ENCODE results near the gene CBARP.
A peak's percentile ranks its signal among the peaks of the same experiment; 100 is the strongest.

CBARP gene

DNA sequence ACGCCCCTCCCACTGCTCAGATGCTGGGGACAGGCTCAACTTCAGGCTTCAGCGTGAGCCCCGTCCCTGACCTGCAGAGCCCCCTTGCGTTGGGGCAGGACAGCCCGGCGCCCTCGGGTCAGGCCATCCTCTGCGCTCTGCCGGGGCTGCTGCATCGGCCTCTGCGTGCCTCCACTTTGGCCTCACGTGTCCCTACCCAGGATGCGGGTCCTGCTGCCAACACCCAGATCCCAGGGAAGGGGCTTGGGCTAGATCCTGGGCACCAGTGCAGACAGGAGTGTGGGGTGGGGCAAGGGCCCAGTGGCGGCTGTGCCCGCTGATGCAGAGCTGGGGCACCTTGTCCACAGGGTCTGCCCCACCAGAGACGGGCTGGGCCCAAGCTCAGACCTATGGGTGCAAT is 13.0 kb downstream of the CBARP start:
- TF ChIP-seq, protein P1, sequence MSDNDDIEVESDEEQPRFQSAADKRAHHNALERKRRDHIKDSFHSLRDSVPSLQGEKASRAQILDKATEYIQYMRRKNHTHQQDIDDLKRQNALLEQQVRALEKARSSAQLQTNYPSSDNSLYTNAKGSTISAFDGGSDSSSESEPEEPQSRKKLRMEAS (IDR thresholded peaks at IDR 0.05; ENCODE audit: low read depth, low read length), result no peak
- TF ChIP-seq POLR2A (IDR thresholded peaks at IDR 0.05; ENCODE audit: extremely low read depth, insufficient read length) (no peak), MYC (IDR thresholded peaks at IDR 0.05; ENCODE audit: low read depth, low read length) (no peak)
- TF ChIP-seq, protein P2, sequence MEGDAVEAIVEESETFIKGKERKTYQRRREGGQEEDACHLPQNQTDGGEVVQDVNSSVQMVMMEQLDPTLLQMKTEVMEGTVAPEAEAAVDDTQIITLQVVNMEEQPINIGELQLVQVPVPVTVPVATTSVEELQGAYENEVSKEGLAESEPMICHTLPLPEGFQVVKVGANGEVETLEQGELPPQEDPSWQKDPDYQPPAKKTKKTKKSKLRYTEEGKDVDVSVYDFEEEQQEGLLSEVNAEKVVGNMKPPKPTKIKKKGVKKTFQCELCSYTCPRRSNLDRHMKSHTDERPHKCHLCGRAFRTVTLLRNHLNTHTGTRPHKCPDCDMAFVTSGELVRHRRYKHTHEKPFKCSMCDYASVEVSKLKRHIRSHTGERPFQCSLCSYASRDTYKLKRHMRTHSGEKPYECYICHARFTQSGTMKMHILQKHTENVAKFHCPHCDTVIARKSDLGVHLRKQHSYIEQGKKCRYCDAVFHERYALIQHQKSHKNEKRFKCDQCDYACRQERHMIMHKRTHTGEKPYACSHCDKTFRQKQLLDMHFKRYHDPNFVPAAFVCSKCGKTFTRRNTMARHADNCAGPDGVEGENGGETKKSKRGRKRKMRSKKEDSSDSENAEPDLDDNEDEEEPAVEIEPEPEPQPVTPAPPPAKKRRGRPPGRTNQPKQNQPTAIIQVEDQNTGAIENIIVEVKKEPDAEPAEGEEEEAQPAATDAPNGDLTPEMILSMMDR (IDR thresholded peaks at IDR 0.05; ENCODE audit: low read depth, low read length), result no peak
- no peak for DNase-seq (ENCODE audit: low read depth)
- no peak overlapping the region for H3K4me3 ChIP-seq (ENCODE audit: low read depth, low read length)

DNA sequence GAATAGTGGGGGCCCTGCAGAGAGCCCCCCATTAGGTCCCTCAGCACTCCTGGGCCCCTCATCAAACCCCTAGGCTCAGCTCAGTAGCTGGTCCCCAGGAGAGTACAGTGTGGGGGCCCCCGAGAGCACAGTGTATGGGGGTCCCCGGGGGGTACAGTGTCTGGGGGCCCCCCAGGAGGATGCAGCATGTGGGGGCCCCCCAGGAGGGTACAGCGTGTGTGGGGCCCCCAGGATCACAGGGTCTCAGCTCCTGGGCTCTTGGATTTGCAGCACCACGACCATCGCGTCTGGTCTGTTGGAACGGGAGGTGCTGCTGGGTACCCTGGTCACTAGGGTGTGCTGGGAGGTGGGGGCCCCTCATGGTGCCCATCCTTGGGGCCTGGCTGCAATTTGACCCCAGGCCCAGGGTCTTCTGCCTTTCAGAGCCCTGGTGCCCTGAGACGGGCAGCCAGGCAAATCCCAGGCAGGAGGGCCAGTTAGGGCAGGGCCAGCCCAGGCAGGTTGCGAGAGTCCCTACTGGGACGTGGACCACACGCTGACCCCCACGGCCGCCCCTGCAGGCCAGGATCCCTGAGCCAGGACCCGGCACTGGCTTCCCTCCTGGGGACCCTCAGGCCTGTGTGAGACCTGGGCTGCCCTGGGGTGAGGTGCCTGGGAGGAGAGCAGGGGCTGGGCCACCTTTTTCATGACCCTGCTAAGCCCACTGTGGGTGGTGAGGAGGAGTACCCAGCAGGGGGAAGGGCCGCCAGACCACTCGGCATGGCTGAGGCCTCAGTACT is 13.6 kb downstream of the CBARP start:
- no peak overlapping the region for H3K4me3 ChIP-seq (ENCODE audit: low read depth, low read length)
- no peak for DNase-seq (ENCODE audit: low read depth)
- TF ChIP-seq, protein P2 (IDR thresholded peaks at IDR 0.05; ENCODE audit: low read depth, low read length), result no peak
- TF ChIP-seq MYC (IDR thresholded peaks at IDR 0.05; ENCODE audit: low read depth, low read length) (no peak), POLR2A (IDR thresholded peaks at IDR 0.05; ENCODE audit: extremely low read depth, insufficient read length) (no peak)
- TF ChIP-seq, protein P1 (IDR thresholded peaks at IDR 0.05; ENCODE audit: low read depth, low read length), result no peak

DNA sequence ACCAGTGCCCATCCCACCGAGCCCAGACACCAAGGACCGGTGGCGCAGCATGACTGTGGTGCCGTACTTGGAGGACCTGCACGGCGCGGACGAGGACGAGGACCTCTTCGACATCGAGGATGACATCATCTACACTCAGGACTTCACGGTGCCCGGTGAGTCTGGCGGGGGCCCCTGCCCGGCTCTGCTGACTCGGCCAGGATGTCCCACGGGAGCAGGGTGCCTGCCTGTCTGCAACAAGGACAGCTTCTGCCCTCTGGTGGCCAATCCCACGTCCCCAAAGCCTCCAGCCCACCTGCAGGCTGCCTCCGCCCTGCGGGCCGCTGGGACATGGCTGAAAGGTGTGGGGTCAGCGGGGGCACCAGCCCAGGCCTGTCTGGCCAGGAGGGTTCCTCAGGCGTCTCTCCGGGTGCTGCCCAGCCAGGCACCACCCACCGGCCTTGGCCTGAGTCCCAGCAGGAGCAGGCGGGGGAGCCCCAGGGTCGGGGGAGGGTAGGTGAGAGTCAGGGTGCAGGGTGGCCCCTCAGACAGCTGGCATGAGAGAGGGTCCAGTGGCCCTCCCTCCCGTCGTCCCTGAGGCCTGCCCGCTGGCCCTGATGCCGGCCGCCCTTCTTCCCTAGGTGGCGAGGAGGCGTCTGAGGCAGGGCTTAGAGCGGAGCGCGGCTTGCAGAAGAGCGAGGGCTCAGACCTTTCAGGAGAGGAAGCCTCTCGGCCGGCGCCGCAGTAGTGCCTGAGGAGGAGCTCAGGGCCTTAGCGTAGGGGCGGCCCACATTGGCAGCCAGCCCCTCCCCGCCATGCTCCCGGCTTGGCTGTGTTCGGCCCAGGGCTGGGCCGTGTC is 14.6 kb downstream of the CBARP start:
- peak; percentile 71 for DNase-seq (ENCODE audit: low read depth)
- H3K4me3 ChIP-seq (ENCODE audit: low read depth, low read length), result no peak overlapping the region
- TF ChIP-seq POLR2A (IDR thresholded peaks at IDR 0.05; ENCODE audit: extremely low read depth, insufficient read length) (no peak), MYC (IDR thresholded peaks at IDR 0.05; ENCODE audit: low read depth, low read length) (no peak)
- TF ChIP-seq, protein P2 (IDR thresholded peaks at IDR 0.05; ENCODE audit: low read depth, low read length), result peak; percentile 51
- TF ChIP-seq, protein P1 (IDR thresholded peaks at IDR 0.05; ENCODE audit: low read depth, low read length), result no peak

DNA sequence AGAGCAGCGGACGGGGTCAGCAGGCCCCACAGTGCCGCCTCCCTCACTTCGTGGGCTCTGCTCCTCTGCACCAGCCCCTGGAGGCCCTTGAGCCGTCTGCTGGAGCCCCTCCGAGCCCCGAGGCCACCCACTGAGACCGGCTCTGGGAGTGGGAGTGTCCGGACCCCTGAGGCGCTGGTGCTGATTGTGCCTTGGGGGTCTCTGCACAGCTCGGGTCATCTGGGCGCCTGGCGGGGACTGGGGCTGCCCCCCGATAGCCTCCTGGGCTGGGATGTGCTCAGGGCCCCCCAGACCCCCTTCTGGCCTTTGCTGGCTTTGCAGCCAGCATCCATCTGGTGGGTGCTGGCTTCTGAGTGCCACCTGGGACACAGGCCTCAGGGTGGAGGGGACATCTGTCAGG is 15.4 kb downstream of the CBARP start:
- H3K4me3 ChIP-seq (ENCODE audit: low read depth, low read length), result no peak overlapping the region
- no peak for DNase-seq (ENCODE audit: low read depth)
- TF ChIP-seq, protein P1 (IDR thresholded peaks at IDR 0.05; ENCODE audit: low read depth, low read length), result no peak
- TF ChIP-seq POLR2A (IDR thresholded peaks at IDR 0.05; ENCODE audit: extremely low read depth, insufficient read length) (no peak), MYC (IDR thresholded peaks at IDR 0.05; ENCODE audit: low read depth, low read length) (no peak)
- TF ChIP-seq, protein P2 (IDR thresholded peaks at IDR 0.05; ENCODE audit: low read depth, low read length), result no peak

DNA sequence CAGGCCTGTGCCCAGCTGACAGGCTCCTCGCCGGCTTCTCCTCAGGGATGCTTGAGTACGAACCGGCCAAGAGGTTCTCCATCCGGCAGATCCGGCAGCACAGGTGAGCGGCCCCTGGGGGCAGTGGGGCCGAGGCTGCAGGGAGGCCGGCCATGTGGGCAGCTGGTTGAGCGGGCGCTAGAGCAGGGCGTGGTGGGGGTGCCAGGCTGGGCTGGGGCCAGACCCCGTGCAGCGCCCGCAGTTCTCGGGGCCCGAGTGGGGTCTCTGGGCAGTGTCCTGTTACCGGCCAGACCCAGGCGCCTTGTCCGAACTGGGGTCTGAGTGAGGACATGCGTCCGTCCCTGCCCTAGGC is 15.9 kb downstream of the CBARP start:
- DNase-seq (ENCODE audit: low read depth), result no peak
- no peak overlapping the region for H3K4me3 ChIP-seq (ENCODE audit: low read depth, low read length)
- TF ChIP-seq, protein P2 (IDR thresholded peaks at IDR 0.05; ENCODE audit: low read depth, low read length), result no peak
- TF ChIP-seq POLR2A (IDR thresholded peaks at IDR 0.05; ENCODE audit: extremely low read depth, insufficient read length) (no peak), MYC (IDR thresholded peaks at IDR 0.05; ENCODE audit: low read depth, low read length) (no peak)
- TF ChIP-seq, protein P1 (IDR thresholded peaks at IDR 0.05; ENCODE audit: low read depth, low read length), result no peak
